Measurements from ENCODE around the gene TFPT. TPM values are rescaled to one million over a fixed set of nuclear protein-coding genes. Genes with fewer than 3 reads are reported as not detected.

The TFPT gene
- total RNA-seq, 1 experiment from 2014 or later = 35.8 TPM

DNA sequence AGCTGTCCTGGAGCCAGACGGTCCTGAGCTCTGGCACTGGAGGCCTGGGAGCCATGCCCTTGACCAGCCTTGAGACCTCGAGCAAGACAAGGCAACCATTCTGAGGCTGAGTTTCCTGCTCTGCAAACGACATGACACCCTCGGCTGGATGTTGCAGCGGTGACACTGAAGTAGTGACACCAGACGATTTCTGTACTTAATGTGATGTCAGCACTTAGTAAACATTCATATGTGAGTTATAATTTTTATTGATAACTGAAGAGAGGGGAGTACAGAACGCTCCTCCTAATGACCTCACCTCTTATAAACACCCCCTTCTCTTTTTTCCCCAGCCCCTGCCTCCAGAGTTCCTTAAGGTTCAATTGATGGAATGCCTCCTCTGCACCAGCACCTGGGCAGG lies 7.0 kb downstream of the TFPT start:
- ChIA-PET POLR2A (ENCODE audit: unreplicated experiment) (no interaction called here), CTCF (no interaction called here)
- Histone ChIP-seq H3K4me2 (no peak overlapping the region), H3K79me2 (ENCODE audit: low read depth) (peaks cover 17% of the 10 kb centered on the region), H3K36me3 (ENCODE audit: low read depth) (peaks cover 20% of the 10 kb centered on the region), H3K4me3 (no peak overlapping the region), H3K27me3 (ENCODE audit: insufficient read depth, low read depth) (no peaks in the 10 kb centered on the region), H3K9me3 (ENCODE audit: insufficient read depth, low read depth) (no peaks in the 10 kb centered on the region), H3K9me2 (ENCODE audit: insufficient read depth) (no peaks in the 10 kb centered on the region), H2AFZ (no peak overlapping the region), H3K4me1 (replicated peaks; ENCODE audit: insufficient read depth) (0 out of 2 replicates have a peak, but pooled peaks cover 4% of the 10 kb centered on the region), H3K27ac (no peak overlapping the region), H3F3A (ENCODE audit: insufficient read depth, low read depth) (peaks cover 26% of the 10 kb centered on the region; the same call in 1 of the 2 replicates), H4K20me1 (ENCODE audit: insufficient read depth) (no peaks in the 10 kb centered on the region; the same call in 1 of the 2 replicates)
- no TSS peak for BruUV-seq (replicated peaks)
- no peak for DNase-seq
- intact Hi-C loops (cut with micrococcal nuclease; ENCODE audit: unreplicated experiment) = no loop called here
- TF ChIP-seq EZH2 (IDR thresholded peaks at IDR 0.05; ENCODE audit: low read depth) = no peak
- TF ChIP-seq CTCF (conservative IDR thresholded peaks at IDR 0.05) = no peak

DNA sequence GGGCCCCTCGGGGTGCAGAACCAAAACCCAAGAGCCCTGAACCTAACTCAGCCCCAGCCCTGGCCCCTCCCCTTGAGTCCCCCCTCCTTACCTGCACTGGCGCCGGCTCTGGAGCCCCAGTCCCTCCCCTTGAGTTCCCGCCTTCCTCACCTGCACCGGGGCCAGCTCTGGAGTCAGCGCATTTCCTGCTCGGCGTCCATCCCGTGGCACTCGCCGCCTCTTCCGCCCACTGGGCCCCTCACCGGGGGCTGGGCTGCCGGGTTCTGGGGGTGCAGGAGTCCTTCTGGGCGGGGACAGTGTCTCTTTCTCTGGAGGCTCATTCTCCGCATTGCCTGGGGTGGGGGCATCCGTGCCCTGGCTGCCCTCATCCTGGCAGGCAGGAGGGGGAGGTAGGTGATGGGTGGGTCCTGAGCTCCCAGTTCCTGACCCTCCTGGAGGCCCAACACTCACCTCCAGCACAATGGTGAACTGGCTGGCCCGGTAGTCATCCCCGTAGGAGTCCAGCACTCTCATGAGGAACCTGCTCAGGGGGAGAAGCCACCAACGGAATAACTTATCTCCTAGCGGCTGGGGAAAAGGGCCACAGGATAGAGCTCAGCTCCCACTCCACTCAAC lies 7.5 kb downstream of the TFPT start:
- intact Hi-C loops (cut with micrococcal nuclease; ENCODE audit: unreplicated experiment) = no loop called here
- Histone ChIP-seq H3K9me3 (ENCODE audit: insufficient read depth, low read depth) (no peaks in the 10 kb centered on the region), H3K4me1 (replicated peaks; ENCODE audit: insufficient read depth) (0 out of 2 replicates have a peak, but pooled peaks cover 7% of the 10 kb centered on the region), H3K36me3 (ENCODE audit: low read depth) (peaks cover 20% of the 10 kb centered on the region), H3K4me3 (no peak overlapping the region), H3K27ac (no peak overlapping the region), H3K4me2 (no peak overlapping the region), H2AFZ (no peak overlapping the region), H3K27me3 (ENCODE audit: insufficient read depth, low read depth) (no peaks in the 10 kb centered on the region), H4K20me1 (ENCODE audit: insufficient read depth) (no peaks in the 10 kb centered on the region), H3K79me2 (ENCODE audit: low read depth) (peaks cover 21% of the 10 kb centered on the region), H3K9me2 (ENCODE audit: insufficient read depth) (no peaks in the 10 kb centered on the region), H3F3A (ENCODE audit: insufficient read depth, low read depth) (peaks cover 26% of the 10 kb centered on the region; the same call in 1 of the 2 replicates)
- DNase-seq = no peak
- TF ChIP-seq CTCF (conservative IDR thresholded peaks at IDR 0.05) (no peak), EZH2 (IDR thresholded peaks at IDR 0.05; ENCODE audit: low read depth) (no peak)
- ChIA-PET POLR2A (ENCODE audit: unreplicated experiment) (no interaction called here), CTCF (no interaction called here)
- no TSS peak for BruUV-seq (replicated peaks)

DNA sequence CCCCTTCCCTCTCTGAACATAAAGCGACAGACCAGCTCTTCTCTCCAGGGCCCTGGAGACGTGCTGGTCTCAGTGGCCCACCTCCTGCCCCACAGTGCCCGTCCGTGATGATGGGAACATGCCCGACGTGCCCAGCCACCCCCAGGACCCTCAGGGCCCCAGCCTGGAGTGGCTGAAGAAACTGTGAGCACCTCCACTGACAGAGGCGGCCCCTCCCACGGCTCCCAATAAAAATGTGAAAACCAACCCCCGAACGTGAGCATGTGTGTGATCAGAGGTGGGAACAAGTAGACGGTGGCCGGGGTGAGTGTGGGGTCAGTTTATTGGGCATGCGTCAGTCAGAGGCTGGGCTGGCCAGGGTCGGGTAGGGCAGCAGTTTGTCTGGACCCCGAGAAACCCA lies 8.7 kb downstream of the TFPT start:
- CTCF ChIA-PET = no interaction called here
- H3K9me2 ChIP-seq (ENCODE audit: insufficient read depth) = no peaks in the 10 kb centered on the region
- H3K36me3 ChIP-seq (ENCODE audit: low read depth) = peaks cover 20% of the 10 kb centered on the region
- no peak overlapping the region for H2AFZ ChIP-seq
- peaks cover 23% of the 10 kb centered on the region for H3K79me2 ChIP-seq (ENCODE audit: low read depth)
- peaks cover 21% of the 10 kb centered on the region; the same call in 1 of the 2 replicates for H3F3A ChIP-seq (ENCODE audit: insufficient read depth, low read depth)
- H3K4me2 ChIP-seq = no peak overlapping the region
- no TSS peak for BruUV-seq (replicated peaks)
- H3K27ac ChIP-seq = no peak overlapping the region
- 0 out of 2 replicates have a peak, but pooled peaks cover 7% of the 10 kb centered on the region for H3K4me1 ChIP-seq (replicated peaks; ENCODE audit: insufficient read depth)
- POLR2A ChIA-PET (ENCODE audit: unreplicated experiment) = no interaction called here
- no peaks in the 10 kb centered on the region for H4K20me1 ChIP-seq (ENCODE audit: insufficient read depth)
- DNase-seq = no peak
- H3K27me3 ChIP-seq (ENCODE audit: insufficient read depth, low read depth) = no peaks in the 10 kb centered on the region
- no peak overlapping the region for H3K4me3 ChIP-seq
- TF ChIP-seq EZH2 (IDR thresholded peaks at IDR 0.05; ENCODE audit: low read depth) (no peak), CTCF (conservative IDR thresholded peaks at IDR 0.05) (no peak)
- intact Hi-C loops (cut with micrococcal nuclease; ENCODE audit: unreplicated experiment) = no loop called here
- H3K9me3 ChIP-seq (ENCODE audit: insufficient read depth, low read depth) = no peaks in the 10 kb centered on the region

Measured in PC-9 (cell line).